PC-9 (cell line): ENCODE measurements around the gene THADA.

Experiments used
- CTCF ChIP-seq: fragments of 200-600 bp; sonication (generic); conservative IDR thresholded peaks from 2 replicates; pipeline ENCODE4 v1.6.1; 2017; ENCODE audit warnings: mixed run types, antibody characterized with exemption, mild to moderate bottlenecking, moderate library complexity
- EZH2 ChIP-seq: fragments of 200-600 bp; sonication (generic); IDR thresholded peaks from 2 replicates; pipeline ENCODE4 v1.8.0; 2017; ENCODE audit warnings: antibody characterized with exemption, low read depth

- TF ChIP-seq CTCF (no peak), EZH2 (no peak)
Observed at GRCh38 chr2:43370705-43371104, 225.1 kb downstream of the THADA start.
